ENCODE data around the gene KCNQ1OT1.

GRCh38 chr11:2564008-2564530 lies 135.7 kb downstream of the KCNQ1OT1 start:
- no peak for TF ChIP-seq KLF9 (tag by site-specific recombination; IDR thresholded peaks at IDR 0.05; ENCODE audit: low read depth)
- TF ChIP-seq ZNF501 (tag by site-specific recombination; IDR thresholded peaks at IDR 0.05) = no peak
- TF ChIP-seq, protein P1, sequence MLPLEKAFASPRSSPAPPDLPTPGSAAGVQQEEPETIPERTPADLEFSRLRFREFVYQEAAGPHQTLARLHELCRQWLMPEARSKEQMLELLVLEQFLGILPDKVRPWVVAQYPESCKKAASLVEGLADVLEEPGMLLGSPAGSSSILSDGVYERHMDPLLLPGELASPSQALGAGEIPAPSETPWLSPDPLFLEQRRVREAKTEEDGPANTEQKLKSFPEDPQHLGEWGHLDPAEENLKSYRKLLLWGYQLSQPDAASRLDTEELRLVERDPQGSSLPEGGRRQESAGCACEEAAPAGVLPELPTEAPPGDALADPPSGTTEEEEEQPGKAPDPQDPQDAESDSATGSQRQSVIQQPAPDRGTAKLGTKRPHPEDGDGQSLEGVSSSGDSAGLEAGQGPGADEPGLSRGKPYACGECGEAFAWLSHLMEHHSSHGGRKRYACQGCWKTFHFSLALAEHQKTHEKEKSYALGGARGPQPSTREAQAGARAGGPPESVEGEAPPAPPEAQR (tag by site-specific recombination; IDR thresholded peaks at IDR 0.05) = no peak
- TF ChIP-seq KLF16 (tag by site-specific recombination; IDR thresholded peaks at IDR 0.05) = no peak
- no peak for TF ChIP-seq ZBTB21 (tag by site-specific recombination; IDR thresholded peaks at IDR 0.05)
- no peak for TF ChIP-seq ZBTB1 (tag by site-specific recombination; IDR thresholded peaks at IDR 0.05)
- TF ChIP-seq, protein P2, sequence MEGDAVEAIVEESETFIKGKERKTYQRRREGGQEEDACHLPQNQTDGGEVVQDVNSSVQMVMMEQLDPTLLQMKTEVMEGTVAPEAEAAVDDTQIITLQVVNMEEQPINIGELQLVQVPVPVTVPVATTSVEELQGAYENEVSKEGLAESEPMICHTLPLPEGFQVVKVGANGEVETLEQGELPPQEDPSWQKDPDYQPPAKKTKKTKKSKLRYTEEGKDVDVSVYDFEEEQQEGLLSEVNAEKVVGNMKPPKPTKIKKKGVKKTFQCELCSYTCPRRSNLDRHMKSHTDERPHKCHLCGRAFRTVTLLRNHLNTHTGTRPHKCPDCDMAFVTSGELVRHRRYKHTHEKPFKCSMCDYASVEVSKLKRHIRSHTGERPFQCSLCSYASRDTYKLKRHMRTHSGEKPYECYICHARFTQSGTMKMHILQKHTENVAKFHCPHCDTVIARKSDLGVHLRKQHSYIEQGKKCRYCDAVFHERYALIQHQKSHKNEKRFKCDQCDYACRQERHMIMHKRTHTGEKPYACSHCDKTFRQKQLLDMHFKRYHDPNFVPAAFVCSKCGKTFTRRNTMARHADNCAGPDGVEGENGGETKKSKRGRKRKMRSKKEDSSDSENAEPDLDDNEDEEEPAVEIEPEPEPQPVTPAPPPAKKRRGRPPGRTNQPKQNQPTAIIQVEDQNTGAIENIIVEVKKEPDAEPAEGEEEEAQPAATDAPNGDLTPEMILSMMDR (tag by site-specific recombination; IDR thresholded peaks at IDR 0.05) = no peak
- no peak for TF ChIP-seq KLF10 (tag by site-specific recombination; IDR thresholded peaks at IDR 0.05)
- TF ChIP-seq YY1 (tag by site-specific recombination; IDR thresholded peaks at IDR 0.05) = no peak
- no peak for TF ChIP-seq MZF1 (tag by site-specific recombination; IDR thresholded peaks at IDR 0.05; ENCODE audit: borderline replicate concordance)
- no peak for TF ChIP-seq ZNF776 (tag by site-specific recombination; IDR thresholded peaks at IDR 0.05; ENCODE audit: borderline replicate concordance)
- TF ChIP-seq ZNF560 (tag by site-specific recombination; IDR thresholded peaks at IDR 0.05; ENCODE audit: borderline replicate concordance) = no peak

Measured in HEK293 (cell line).